ENCODE results near the gene TXLNB.

TXLNB gene

DNA sequence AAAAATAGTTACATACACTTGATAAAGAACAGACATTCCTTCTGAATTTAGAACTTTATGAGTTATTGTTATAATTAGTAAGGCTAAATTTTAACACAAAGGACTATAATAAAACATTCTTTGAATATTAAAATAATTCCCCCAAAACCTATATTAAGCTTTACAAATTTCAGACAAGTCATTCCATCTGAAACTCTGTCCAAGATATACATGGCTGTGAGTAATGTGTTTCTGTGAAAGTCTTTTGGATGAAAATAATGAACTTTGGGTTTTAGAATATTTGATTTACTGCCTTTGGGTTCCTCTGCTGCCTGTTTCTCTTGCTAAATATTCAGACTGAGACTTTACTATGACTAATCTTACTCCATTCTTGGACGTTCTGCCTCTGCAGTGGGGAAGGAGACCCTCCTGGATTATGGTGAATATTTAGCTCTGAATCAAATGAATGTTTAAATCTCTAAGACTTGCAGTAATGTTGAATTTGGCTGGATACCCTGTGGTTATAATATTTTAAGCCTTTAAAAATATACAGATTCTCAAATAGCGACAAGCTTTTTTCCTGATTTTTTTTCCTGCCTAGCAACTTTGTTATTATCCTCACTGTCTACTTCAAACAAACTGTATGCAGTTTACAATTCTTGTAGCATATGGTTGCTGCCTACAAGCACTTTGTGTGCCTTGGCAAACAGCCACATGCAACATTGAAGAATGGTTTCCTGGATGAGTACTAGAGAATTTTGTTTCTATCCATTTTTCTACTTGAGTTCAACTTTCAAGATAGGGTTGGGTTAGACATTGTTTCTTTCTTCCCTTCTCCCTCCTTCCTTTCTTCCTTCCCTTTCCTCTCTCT is 51.4 kb downstream of the TXLNB start:
- Histone ChIP-seq H3K27ac (ENCODE audit: extremely low read depth, low read depth, low read length) (no peak overlapping the region), H3K4me3 (ENCODE audit: low read depth, low read length) (no peak overlapping the region), H3K9me3 (ENCODE audit: control insufficient read depth, insufficient read depth, low read depth, low read length) (peaks cover 2% of the 10 kb centered on the region; the same call in 1 of the 2 replicates), H3K36me3 (ENCODE audit: control insufficient read depth in 2 of 2, insufficient read depth in 1 of 2, low read length in 2 of 2) (no peaks in the 10 kb centered on the region), H3K4me1 (ENCODE audit: control insufficient read depth, insufficient read depth, low read length) (peaks cover 8% of the 10 kb centered on the region; the same call in 1 of the 2 replicates)
- ChIA-PET POLR2A (no interaction called here), CTCF (interaction anchor here (0.6 to 2.3 kb wide), 6 partner anchors 10 to 1279 kb away, joined by 3 to 17 read pairs (median 4); no protein-coding TSS in a partner anchor)
- TF ChIP-seq ZBTB17 (tag by site-specific recombination; IDR thresholded peaks at IDR 0.05) (peak; percentile 26; the same call in 1 of the 2 replicates), ZNF366 (tag by site-specific recombination; conservative IDR thresholded peaks at IDR 0.05) (0 out of 2 replicates have a peak, but pooled peaks have one; percentile 49), ZBTB1 (tag by site-specific recombination; IDR thresholded peaks at IDR 0.05) (no peak), HOXA7 (CRISPR knock-in tag; IDR thresholded peaks at IDR 0.05; ENCODE audit: borderline replicate concordance) (no peak), ZNF112 (tag by site-specific recombination; IDR thresholded peaks at IDR 0.05) (no peak), TRIM28 (IDR thresholded peaks at IDR 0.05; ENCODE audit: borderline replicate concordance, low read length) (0 out of 2 replicates have a peak, but pooled peaks have one; percentile 21), SCRT1 (tag by site-specific recombination; IDR thresholded peaks at IDR 0.05; ENCODE audit: borderline replicate concordance) (no peak), ZNF792 (tag by site-specific recombination; IDR thresholded peaks at IDR 0.05) (peak; percentile 98)
- TF ChIP-seq, protein P1, sequence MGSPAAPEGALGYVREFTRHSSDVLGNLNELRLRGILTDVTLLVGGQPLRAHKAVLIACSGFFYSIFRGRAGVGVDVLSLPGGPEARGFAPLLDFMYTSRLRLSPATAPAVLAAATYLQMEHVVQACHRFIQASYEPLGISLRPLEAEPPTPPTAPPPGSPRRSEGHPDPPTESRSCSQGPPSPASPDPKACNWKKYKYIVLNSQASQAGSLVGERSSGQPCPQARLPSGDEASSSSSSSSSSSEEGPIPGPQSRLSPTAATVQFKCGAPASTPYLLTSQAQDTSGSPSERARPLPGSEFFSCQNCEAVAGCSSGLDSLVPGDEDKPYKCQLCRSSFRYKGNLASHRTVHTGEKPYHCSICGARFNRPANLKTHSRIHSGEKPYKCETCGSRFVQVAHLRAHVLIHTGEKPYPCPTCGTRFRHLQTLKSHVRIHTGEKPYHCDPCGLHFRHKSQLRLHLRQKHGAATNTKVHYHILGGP (tag by site-specific recombination; IDR thresholded peaks at IDR 0.05) = 0 out of 2 replicates have a peak, but pooled peaks have one; percentile 36
- TF ChIP-seq, protein P2, sequence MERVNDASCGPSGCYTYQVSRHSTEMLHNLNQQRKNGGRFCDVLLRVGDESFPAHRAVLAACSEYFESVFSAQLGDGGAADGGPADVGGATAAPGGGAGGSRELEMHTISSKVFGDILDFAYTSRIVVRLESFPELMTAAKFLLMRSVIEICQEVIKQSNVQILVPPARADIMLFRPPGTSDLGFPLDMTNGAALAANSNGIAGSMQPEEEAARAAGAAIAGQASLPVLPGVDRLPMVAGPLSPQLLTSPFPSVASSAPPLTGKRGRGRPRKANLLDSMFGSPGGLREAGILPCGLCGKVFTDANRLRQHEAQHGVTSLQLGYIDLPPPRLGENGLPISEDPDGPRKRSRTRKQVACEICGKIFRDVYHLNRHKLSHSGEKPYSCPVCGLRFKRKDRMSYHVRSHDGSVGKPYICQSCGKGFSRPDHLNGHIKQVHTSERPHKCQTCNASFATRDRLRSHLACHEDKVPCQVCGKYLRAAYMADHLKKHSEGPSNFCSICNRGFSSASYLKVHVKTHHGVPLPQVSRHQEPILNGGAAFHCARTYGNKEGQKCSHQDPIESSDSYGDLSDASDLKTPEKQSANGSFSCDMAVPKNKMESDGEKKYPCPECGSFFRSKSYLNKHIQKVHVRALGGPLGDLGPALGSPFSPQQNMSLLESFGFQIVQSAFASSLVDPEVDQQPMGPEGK (tag by site-specific recombination; IDR thresholded peaks at IDR 0.05) = no peak
- TF ChIP-seq, protein P3, sequence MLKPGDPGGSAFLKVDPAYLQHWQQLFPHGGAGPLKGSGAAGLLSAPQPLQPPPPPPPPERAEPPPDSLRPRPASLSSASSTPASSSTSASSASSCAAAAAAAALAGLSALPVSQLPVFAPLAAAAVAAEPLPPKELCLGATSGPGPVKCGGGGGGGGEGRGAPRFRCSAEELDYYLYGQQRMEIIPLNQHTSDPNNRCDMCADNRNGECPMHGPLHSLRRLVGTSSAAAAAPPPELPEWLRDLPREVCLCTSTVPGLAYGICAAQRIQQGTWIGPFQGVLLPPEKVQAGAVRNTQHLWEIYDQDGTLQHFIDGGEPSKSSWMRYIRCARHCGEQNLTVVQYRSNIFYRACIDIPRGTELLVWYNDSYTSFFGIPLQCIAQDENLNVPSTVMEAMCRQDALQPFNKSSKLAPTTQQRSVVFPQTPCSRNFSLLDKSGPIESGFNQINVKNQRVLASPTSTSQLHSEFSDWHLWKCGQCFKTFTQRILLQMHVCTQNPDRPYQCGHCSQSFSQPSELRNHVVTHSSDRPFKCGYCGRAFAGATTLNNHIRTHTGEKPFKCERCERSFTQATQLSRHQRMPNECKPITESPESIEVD (tag by site-specific recombination; IDR thresholded peaks at IDR 0.05) = peak; percentile 55; the same call in 1 of the 2 replicates
- TF ChIP-seq, protein P4, sequence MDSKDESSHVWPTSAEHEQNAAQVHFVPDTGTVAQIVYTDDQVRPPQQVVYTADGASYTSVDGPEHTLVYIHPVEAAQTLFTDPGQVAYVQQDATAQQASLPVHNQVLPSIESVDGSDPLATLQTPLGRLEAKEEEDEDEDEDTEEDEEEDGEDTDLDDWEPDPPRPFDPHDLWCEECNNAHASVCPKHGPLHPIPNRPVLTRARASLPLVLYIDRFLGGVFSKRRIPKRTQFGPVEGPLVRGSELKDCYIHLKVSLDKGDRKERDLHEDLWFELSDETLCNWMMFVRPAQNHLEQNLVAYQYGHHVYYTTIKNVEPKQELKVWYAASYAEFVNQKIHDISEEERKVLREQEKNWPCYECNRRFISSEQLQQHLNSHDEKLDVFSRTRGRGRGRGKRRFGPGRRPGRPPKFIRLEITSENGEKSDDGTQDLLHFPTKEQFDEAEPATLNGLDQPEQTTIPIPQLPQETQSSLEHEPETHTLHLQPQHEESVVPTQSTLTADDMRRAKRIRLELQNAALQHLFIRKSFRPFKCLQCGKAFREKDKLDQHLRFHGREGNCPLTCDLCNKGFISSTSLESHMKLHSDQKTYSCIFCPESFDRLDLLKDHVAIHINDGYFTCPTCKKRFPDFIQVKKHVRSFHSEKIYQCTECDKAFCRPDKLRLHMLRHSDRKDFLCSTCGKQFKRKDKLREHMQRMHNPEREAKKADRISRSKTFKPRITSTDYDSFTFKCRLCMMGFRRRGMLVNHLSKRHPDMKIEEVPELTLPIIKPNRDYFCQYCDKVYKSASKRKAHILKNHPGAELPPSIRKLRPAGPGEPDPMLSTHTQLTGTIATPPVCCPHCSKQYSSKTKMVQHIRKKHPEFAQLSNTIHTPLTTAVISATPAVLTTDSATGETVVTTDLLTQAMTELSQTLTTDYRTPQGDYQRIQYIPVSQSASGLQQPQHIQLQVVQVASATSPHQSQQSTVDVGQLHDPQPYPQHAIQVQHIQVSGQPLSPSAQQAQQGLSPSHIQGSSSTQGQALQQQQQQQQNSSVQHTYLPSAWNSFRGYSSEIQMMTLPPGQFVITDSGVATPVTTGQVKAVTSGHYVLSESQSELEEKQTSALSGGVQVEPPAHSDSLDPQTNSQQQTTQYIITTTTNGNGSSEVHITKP (tag by site-specific recombination; IDR thresholded peaks at IDR 0.05) = no peak
- TF ChIP-seq, protein P5, sequence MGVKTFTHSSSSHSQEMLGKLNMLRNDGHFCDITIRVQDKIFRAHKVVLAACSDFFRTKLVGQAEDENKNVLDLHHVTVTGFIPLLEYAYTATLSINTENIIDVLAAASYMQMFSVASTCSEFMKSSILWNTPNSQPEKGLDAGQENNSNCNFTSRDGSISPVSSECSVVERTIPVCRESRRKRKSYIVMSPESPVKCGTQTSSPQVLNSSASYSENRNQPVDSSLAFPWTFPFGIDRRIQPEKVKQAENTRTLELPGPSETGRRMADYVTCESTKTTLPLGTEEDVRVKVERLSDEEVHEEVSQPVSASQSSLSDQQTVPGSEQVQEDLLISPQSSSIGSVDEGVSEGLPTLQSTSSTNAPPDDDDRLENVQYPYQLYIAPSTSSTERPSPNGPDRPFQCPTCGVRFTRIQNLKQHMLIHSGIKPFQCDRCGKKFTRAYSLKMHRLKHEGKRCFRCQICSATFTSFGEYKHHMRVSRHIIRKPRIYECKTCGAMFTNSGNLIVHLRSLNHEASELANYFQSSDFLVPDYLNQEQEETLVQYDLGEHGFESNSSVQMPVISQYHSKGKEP (tag by site-specific recombination; IDR thresholded peaks at IDR 0.05) = peak; percentile 67
- TF ChIP-seq, protein P6, sequence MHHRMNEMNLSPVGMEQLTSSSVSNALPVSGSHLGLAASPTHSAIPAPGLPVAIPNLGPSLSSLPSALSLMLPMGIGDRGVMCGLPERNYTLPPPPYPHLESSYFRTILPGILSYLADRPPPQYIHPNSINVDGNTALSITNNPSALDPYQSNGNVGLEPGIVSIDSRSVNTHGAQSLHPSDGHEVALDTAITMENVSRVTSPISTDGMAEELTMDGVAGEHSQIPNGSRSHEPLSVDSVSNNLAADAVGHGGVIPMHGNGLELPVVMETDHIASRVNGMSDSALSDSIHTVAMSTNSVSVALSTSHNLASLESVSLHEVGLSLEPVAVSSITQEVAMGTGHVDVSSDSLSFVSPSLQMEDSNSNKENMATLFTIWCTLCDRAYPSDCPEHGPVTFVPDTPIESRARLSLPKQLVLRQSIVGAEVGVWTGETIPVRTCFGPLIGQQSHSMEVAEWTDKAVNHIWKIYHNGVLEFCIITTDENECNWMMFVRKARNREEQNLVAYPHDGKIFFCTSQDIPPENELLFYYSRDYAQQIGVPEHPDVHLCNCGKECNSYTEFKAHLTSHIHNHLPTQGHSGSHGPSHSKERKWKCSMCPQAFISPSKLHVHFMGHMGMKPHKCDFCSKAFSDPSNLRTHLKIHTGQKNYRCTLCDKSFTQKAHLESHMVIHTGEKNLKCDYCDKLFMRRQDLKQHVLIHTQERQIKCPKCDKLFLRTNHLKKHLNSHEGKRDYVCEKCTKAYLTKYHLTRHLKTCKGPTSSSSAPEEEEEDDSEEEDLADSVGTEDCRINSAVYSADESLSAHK (tag by site-specific recombination; IDR thresholded peaks at IDR 0.05) = no peak

Measured in HEK293 (cell line).